Stimulated activated CD4-positive, alpha-beta T cell treated with anti-CD3 and anti-CD28 coated beads, TNF-alpha, amount 100 ng/mL, for 24 hours (primary cell): ENCODE data around the gene BSX.

Experiments used
- DNase-seq, 3 experiments: peaks; one replicate each; pipeline ENCODE4 v3.0.0-alpha.2; 2020; ENCODE audit warnings: low read depth in 3 of 3

BSX gene

GRCh38 chr11:122981388-122982264 is at the start of gene BSX:
TSS of gene BSX (minus strand) at chr11:122981834. CDS start at chr11:122981671, 163 bp downstream.
- DNase-seq = peak; percentile 17 to 58 (median 21)

GRCh38 chr11:123030517-123030916 is 48.9 kb upstream of the BSX start:
- no peak for DNase-seq

- DNase-seq = peak in 2 of 3 experiments; percentile 7 to 11
Measured at GRCh38 chr11:123020968-123021367, 39.3 kb upstream of the BSX start.

GRCh38 chr11:123018702-123019101 is 37.1 kb upstream of the BSX start:
- no peak for DNase-seq

GRCh38 chr11:123011510-123011909 is 29.9 kb upstream of the BSX start:
- no peak for DNase-seq

GRCh38 chr11:123006860-123007542 is 25.4 kb upstream of the BSX start:
- DNase-seq = no peak

GRCh38 chr11:123000721-123001120 is 19.1 kb upstream of the BSX start:
- DNase-seq = no peak

- DNase-seq = no peak
Measured at GRCh38 chr11:122998727-122999366, 17.2 kb upstream of the BSX start.

- no peak for DNase-seq
Measured at GRCh38 chr11:122995526-122995925, 13.9 kb upstream of the BSX start.

- no peak for DNase-seq
Measured at GRCh38 chr11:122984186-122985011, 2.8 kb upstream of the BSX start.

GRCh38 chr11:122983438-122984185 is 2.0 kb upstream of the BSX start:
- no peak for DNase-seq

- no peak for DNase-seq
Measured at GRCh38 chr11:122979815-122980595, 1.6 kb downstream of the BSX start.

GRCh38 chr11:122979103-122979814 is 2.4 kb downstream of the BSX start:
- no peak for DNase-seq

GRCh38 chr11:122978299-122978620 is 3.4 kb downstream of the BSX start:
- no peak for DNase-seq

GRCh38 chr11:122977470-122978298 is 4.0 kb downstream of the BSX start:
- DNase-seq = no peak

GRCh38 chr11:122976734-122977469 is 4.7 kb downstream of the BSX start:
- DNase-seq = peak in 1 of 3 experiments; percentile 18

- no peak for DNase-seq
Measured at GRCh38 chr11:122976061-122976733, 5.4 kb downstream of the BSX start.
